NCI-H226 (cell line): ENCODE results near the gene LNPK.

Experiments
- DNase-seq: peaks from one replicate; pipeline ENCODE4 v3.0.0-alpha.2; 2015

Gene LNPK

DNA sequence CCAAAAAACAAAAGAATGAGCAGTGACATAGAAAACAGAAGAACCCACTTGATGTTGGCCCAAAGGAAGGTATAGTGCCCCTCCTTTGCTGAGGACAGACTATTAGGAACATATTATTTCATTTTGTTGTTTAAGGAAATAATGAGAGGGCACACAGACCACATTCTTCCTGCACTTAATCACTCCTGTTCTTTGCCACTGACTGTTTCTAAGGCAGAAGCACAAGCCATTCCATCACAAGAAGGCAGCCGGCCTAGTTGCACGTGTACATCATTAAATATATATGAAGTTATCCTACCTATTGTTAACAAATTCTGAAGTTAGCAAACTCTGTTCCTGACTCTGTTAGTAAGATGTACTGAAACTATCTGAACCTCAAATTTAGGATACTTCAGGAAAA, 110.0 kb downstream of the LNPK start:
- no peak for DNase-seq

DNA sequence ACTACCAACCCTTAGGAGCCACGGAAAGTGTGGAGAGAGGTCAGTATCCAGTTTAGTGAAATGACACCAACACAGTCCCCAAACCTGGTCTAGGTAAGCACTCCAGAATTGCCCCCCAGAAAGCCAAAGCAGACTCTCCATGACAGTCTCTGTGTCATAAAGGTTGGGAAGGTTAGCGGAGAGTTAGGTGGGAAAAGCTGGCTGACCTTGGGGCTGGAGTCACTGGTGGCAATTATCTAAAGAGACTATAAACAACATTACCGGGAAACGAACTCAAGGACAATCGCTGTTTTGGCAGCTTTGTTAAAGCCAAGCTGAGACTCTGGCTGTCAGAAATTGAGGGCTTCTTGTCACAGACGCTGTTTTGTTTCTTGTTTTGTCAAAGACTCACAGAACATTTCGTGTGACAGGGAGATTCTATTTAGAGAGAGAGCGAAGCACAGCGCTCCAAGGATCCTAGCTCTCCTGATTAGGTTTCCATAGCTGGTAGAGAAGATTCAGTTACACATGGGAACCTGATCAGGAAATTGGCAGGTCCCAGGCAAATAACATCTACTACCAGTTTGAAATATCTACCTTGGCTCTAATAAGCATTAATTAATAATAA, 111.3 kb downstream of the LNPK start:
- DNase-seq, result no peak

DNA sequence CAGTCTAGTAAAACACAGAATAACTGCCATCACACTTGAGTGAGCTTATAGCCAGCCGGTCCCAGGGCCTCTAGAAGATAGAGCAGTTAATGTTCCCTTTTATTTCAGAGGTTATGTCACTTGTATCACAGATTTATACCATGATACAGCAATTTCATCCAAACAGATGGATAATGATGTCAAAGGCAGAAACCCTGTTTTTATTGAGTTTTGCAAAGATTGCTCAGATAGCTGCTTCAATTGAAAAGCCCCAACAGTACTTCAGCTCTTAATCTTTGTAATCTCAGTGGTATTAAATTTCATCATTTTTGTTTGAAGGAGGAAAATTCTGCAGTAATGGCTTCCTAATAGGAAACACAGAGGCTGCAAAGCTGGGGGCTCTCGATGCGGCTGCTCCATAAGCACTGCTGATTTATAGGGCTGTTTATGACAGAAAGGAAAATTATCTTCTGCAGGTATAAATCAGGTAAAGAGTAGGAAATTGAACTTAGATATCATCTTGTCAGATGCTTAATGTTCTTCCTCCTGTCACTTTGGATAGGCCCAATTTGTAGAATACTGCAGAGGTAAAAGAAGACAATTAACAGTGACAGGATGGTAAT, 112.3 kb downstream of the LNPK start:
- DNase-seq, result no peak

DNA sequence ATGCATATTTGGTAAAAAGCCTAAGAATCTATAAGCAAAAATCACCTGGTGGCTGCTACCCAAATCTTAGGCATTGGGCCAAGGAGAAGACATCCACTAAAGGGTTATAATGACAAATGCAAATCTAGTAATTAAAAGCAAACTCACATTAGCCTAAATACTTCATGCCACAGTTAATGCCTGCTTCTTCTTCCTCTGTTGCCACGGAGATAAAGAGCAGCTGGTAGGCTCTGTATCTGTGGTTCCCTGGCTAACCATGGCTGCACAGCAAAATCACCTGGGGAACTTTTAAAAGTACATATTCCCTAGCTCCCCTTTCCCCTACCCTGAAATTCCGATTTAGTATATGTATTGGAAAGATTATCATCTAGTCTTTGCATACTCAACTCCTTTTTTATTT, 114.3 kb downstream of the LNPK start:
- no peak for DNase-seq

DNA sequence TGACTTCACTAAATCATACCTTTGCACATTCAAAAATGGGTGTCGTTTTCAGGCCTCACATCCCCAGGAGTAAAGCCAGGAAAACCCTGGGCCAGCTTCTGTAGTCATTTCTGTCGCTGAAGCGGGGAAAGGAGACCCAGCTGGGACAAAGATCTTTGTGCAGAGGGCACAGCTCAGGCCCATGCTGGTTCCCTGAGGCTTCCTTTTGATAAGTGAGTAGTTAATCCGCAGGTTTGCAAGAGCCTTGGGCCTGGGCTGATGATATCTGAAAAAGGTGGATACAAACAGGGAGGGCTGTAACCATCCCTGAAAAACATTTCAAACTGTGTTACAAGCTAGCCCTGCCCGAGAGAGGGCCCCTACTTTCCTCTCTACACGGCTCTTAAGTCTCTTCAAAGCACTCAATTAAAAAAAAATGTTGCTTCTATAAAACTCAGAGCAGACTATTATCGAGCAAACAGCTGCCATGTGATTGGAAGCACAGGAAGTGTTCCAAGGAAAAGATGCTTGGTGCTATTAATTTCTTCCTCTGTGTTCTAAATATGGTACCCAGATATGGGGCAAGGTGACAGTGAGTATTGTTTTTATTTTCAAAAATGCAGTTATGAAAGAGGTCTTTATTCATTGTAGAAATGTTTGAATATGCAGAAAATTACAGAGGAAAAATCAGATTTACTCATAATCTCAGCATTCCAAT, 117.2 kb downstream of the LNPK start:
- no peak for DNase-seq

DNA sequence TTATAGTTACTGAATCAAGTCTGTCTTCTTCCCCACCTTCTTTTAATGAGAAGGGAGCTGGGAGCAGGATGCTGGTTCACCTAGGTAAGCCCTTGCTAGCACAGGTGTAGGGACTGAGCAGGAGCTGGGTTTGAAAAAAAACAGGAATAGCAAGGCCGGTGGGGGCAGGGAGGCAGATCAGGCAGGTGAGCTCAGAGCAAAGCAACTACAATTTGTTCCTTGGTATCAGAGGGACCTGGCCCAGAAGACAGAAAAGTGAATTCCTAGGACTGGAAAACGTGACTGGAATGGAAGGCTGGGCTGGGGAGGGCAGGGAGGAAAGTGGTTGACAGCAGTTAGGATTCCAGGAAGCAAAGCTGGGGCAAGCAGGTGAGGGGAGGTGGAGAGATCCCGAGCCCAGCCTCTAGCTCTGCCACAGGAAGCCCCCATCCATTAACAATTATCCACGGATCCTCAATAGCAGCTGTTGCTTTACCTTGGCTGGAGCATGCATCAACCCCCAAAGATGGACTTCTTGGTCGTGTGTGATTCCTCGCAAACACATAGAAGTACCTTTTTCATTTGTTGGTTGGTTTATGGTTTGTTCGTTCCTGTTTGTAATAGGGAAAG, 118.4 kb downstream of the LNPK start:
- DNase-seq, result no peak

DNA sequence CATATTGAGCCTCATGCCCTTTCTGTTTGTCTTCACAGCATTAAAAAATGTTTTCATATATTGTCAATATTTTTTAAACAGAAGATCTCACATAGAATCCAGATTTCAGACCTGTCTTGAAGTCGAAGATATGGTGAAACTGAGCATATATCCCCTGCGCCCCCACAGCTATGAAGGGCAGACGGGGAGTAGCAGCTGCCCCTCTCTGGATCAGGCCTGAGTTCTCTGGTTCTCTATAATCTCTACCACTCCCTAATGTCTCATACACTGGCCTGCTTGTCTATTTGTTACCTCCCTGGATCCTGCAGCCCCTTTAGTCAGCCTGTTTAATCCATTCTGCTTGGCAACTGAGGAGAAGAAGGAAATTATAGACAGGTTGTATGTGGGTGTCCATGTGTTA, 122.4 kb downstream of the LNPK start:
- no peak for DNase-seq

DNA sequence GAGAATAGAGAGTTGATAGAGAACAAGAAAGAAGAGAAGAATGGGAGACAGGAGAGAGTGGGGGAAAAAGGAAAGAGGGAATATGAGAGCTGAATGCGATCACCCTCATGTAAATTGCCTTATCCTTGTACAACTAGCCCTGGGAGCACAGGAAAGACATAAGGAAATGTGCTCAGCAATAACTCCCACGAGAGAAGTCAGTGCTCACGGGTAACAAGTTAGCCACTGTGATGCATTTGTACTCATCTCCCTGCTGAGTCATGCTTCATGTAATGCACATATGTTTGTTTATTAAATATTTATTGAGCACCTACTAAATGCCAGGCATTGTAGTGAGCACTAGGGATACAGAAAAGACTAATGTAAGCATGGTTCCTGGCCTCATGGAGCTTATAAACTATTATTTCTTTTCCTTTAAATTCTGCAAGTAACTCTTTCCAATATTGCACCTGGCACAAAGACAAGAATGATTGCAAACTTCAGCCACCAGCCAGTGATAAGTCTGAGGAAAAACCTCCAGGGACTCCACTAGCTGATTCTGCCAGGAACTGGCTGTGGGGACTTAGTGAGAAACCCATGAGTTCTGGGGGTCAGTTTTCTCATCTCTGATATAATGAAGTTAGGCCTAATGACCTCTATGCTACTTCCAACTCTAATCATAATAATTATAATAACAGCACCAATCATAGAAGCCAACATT, 124.1 kb downstream of the LNPK start:
- no peak for DNase-seq

DNA sequence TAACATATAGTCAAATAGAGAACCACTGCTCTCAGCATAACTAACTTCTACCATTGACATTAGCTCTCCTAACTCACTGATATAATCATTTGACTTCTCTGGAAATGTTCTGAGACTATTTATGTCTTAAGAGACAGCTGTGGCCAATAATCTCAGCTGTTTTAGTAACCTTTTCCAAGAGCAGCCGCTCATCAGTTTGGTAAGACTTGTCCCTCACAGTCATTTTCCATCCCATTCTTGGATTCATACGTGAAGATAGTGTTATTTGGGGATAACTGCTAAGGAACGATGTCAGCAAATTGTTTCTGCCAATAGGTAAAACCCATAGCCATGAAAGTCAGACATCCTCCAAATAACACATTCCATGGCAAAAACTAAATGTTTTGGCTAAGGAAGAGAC, 127.8 kb downstream of the LNPK start:
- DNase-seq, result no peak
